Epidermal melanocyte (primary cell): Measurements from ENCODE around the gene LSS.
"Not testable (repeated sequence)": the region's sequence is repeated elsewhere in the genome, so short reads cannot be mapped to it uniquely, and the experiment has no call there.

Source experiments
- DNase-seq: peaks from one replicate; pipeline ENCODE4 v3.0.0; 2011; ENCODE audit warnings: low spot score; ENCODE audit not compliant: insufficient read length

The LSS gene

DNA sequence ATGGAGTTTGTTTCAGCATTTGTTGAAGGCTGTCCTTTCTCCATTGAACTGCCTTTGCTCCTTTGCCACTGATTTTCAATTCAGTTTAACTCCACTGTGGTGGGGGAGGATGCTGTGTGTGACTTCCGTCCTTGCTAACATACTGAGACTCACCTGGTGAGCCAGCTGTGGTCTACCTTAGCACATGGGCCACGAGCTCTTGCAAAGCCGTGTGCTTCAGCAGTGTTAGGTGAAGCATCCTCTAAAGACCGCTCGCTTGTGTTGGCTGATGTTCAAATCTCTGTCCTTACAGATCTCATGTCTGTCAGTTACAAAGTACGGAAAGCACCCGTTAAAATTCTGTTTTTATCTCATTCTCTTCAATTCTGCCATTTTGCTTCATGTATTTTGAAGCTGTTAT lies 40.8 kb downstream of the LSS start:
- DNase-seq: no peak

DNA sequence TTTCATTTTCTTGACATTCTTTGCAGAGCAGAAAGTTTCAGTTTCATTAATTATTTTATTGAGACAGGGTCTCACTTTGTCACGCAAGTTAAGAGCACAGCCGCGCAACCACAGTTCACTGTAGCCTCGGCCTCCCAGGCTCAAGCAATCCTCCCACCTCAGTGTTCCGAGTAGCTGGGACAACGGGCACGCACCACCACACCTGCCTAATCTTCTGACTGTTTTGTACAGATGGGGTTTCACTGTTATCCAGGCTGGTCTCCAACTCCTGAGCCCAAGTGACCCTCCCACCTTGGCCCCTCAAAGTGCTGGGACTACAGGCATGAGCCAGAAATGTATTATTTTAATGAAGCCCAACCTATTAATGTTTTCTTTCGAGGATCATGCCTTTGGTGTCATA lies 41.3 kb downstream of the LSS start:
- no peak for DNase-seq

- DNase-seq: no peak
Observed at GRCh38 chr21:46185716-46186115, 42.9 kb downstream of the LSS start.

GRCh38 chr21:46184625-46185555 lies 43.7 kb downstream of the LSS start:
- peak; percentile 49 for DNase-seq

- DNase-seq: peak; percentile 78
Observed at GRCh38 chr21:46183910-46184624, 44.5 kb downstream of the LSS start, which contains the start of gene SPATC1L. Gene SPATC1L (minus strand): TSS chr21:46184459. CDS start chr21:46182816, 1,643 bp downstream.

GRCh38 chr21:46183337-46183909 lies 45.2 kb downstream of the LSS start:
- not testable (repeated sequence) for DNase-seq

DNA sequence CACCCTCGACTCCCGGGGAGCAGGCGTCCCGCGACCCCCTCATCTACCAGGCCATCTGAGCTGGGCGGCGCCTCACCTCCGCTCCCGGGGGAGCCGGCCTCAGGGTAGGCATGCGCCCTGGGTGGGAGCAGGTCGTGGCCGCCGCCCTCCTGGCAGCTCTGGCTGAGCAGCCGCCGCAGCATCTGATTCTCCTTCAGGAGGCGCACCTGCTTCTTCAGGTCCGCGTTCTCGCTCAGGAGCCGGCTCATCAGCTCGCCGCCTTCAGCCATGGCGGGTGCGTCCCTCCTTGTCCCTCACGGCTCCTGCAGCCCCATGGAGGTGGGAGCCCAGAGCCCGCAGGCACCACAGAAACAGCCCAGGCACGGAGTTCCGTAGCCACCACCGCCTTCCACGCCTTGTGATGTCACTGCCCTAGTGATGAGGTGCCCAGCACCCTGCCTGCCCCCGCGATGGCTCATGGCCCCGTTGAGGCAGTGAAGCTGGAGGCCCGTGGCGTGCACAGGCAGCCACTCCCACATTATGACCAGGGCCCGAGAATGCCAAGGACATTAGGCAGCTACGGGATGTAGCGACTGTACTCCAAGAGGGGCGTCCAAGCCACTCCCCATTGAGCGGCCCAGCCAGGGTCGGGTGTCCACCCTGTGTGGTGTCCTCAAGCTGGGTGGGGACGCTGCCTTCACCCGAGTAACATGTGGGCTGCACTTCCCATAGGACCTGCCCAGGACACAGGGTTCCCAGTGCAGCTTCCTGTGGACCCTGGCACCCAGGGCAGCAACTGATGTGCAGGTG lies 45.8 kb downstream of the LSS start:
- DNase-seq: no peak

GRCh38 chr21:46181953-46182547 lies 46.5 kb downstream of the LSS start:
- no peak for DNase-seq

DNA sequence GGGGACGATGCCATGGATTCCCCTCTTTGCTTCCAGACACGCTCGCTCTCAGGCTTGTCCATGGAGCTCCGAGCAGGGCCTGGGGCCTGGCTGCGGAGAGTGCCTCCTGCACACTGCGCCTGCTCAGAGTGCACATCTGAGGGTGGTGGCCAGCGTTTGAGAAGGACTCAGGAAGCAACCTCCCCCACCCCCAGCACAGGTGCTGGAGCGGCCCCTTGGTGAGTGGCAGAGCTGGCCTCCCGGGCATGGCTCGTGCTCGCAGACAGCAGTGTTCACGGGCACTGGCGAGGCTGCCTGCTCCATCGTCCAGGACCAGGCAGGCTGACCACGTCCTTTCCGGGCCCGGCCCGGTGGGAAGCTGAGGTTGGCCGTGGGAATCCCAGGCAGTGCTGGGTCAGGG lies 47.1 kb downstream of the LSS start:
- DNase-seq: no peak

GRCh38 chr21:46180778-46181391 lies 47.7 kb downstream of the LSS start:
- no peak for DNase-seq

- DNase-seq: no peak
Observed at GRCh38 chr21:46180079-46180722, 48.4 kb downstream of the LSS start.

- no peak for DNase-seq
Observed at GRCh38 chr21:46179708-46180078, 48.9 kb downstream of the LSS start.

- no peak for DNase-seq
Observed at GRCh38 chr21:46178961-46179360, 49.6 kb downstream of the LSS start.

DNA sequence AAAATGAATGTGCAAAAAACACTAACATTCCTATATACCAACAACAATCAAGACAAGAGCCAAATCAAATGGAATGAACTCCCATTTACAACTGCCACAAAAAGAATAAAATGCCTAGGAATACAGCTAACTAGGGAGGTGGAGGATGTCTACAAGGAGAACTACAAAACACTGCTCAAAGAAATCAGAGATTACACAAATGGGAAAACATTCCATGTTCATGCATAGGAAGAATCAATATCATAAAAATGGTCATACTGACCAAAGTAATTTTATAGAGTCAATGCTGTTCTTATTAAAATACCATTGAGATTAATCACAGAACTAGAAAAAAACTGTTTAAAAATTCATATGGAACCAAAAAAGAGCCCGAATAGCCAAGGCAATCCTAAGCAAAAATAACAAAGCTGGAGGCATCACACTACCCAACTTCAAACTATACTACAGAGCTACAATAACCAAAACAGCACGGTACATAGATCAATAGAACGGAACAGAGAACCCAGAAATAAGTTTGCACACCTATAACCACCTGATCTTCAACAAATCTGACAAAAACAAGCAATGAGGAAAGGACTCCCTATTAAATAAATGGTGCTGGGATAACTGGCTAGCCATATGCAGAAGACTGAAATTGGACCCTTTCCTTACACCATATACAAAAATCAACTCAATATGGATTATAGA lies 52.0 kb downstream of the LSS start:
- DNase-seq: not testable (repeated sequence)

DNA sequence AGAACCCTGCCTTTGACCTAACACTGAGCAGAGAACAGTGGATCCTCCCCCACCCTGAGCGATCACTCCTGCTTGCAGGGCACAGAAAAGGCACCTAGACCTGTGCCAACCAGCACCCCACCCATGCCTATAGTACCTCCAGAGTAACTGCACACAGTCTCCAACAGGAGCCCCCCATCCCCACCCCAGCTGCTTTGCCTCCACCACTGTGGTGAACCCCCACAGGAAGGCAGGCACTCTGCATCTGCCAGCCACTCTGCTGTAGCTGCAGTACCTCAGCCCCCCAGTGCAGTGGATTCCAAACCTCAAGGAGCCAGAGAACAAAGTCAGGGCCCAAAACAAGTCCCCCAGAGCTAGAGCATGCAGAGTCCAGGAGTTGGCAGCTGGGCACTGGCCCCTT lies 55.0 kb downstream of the LSS start:
- no peak for DNase-seq

GRCh38 chr21:46172863-46173528 lies 55.6 kb downstream of the LSS start:
- DNase-seq: no peak

- no peak for DNase-seq
Observed at GRCh38 chr21:46171996-46172862, 56.3 kb downstream of the LSS start.

DNA sequence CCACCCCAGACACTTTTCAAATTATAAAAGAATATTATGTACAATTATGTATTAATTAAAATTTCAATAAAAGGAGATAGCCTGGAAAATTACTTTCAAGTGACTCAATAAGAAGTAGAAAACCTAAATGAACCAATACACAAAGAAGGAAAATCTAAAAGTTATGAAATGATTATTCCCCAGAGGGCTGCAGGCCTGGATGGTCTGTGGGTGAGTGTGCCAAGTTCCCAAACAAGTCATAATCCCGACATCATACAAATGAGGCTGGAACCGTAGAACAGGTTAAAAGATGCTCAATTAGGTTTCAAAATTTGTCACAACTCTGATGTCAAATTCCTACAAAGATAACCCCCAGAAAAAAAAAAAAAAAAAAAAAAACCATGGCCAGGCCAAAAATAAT lies 57.0 kb downstream of the LSS start:
- no peak for DNase-seq
